ENCODE measurements around the gene NFKBIB.

- TF ChIP-seq POLR2A (IDR thresholded peaks at IDR 0.05) (no peak), CTCF (IDR thresholded peaks at IDR 0.05) (no peak), EP300 (IDR thresholded peaks at IDR 0.05) (no peak), POLR2AphosphoS5 (IDR thresholded peaks at IDR 0.05) (no peak)
Observed at GRCh38 chr19:38924388-38924787, 24.6 kb downstream of the NFKBIB start.
